K562 (cell line): ENCODE results near the gene DARS1. TPM values are rescaled to one million over a fixed set of nuclear protein-coding genes. Genes with fewer than 3 reads are reported as not detected.
A peak's percentile ranks its signal among the peaks of the same experiment; 100 is the strongest.

Experiments used
- ATAC-seq: fragments of 200-7000 bp; cut with Tn5 transposase; 3 replicates; pipeline ENCODE4 v1.9.1; 2020; ENCODE audit warnings: moderate library complexity
- BruUV-seq: library from RNA; stranded (reverse); fragments of 400-500 nt; replicated peaks from 2 replicates; lab custom pipeline; 2021; lab: Mats Ljungman, UMichigan
- CTCF ChIA-PET: fragments of 300-600 bp; formaldehyde crosslinking; extraction: SDS; loops from one replicate; lab custom pipeline; 2021; ENCODE audit warnings: low intra/inter-chr PET ratio; lab: Yijun Ruan, JAX
- POLR2A ChIA-PET: fragments of 300-600, 350-650 bp; sonication (Branson Sonifier 250); formaldehyde crosslinking; extraction: SDS; loops from one replicate; lab custom pipeline; 2021; ENCODE audit warnings: antibody characterized with exemption, inconsistent platforms; lab: Yijun Ruan, JAX
- DNase-seq, 4 experiments: peaks; one replicate each; pipeline versions ENCODE4 v3.0.0 to v3.0.0-alpha.2; 2011 to 2018; ENCODE audit warnings: low spot score in 3 of 4, mixed read lengths in 3 of 4; ENCODE audit errors: extremely low read depth in 1 of 4
- FAIRE-seq: peaks from 2 replicates; lab custom pipeline; 2011; peaks lifted over from hg19 to GRCh38; lab: Jason Lieb, UNC
- H2AFZ ChIP-seq: 2 replicates; pipeline ENCODE4 v1.6.0; 2011; ENCODE audit warnings: low read depth, low read length, control low read depth, inconsistent platforms
- H3K27ac ChIP-seq: fragments of 200-600 bp; 3 replicates; pipeline ENCODE4 v1.8.0; 2011; ENCODE audit warnings: low read depth, mild to moderate bottlenecking, control low read depth, inconsistent platforms, low read length, moderate library complexity, mixed read lengths; ENCODE audit errors: extremely low read depth
- H3K27me3 ChIP-seq, 2 experiments: fragments of 300-600 bp in 1 of 2; 2 replicates in 1 of 2; 3 replicates in 1 of 2; pipeline versions ENCODE4 v1.6.0 to v1.8.0; 2011; ENCODE audit warnings: inconsistent platforms in 2 of 2, low read length in 2 of 2, mild to moderate bottlenecking in 1 of 2, mixed read lengths in 1 of 2, moderate library complexity in 1 of 2; ENCODE audit not compliant: control insufficient read depth in 2 of 2, insufficient read depth in 2 of 2
- H3K36me3 ChIP-seq: fragments of 300-600 bp; 3 replicates; pipeline ENCODE4 v1.8.0; 2011; ENCODE audit warnings: mild to moderate bottlenecking, low read length, inconsistent platforms; ENCODE audit not compliant: control insufficient read depth, insufficient read depth
- H3K4me1 ChIP-seq, 2 experiments: fragments of 200-600 bp in 1 of 2; replicated peaks in 1 of 2; 2 replicates in 1 of 2; 3 replicates in 1 of 2; pipeline versions ENCODE4 v1.5.1 to v1.8.0; 2011; ENCODE audit warnings: inconsistent platforms in 2 of 2, low read length in 2 of 2, mild to moderate bottlenecking in 1 of 2, mixed read lengths in 1 of 2, moderate library complexity in 1 of 2; ENCODE audit not compliant: control insufficient read depth in 2 of 2, insufficient read depth in 2 of 2
- H3K4me2 ChIP-seq: 2 replicates; pipeline ENCODE4 v1.6.1; 2011; ENCODE audit warnings: low read length, control low read depth, inconsistent platforms, mixed read lengths; ENCODE audit not compliant: insufficient read depth
- H3K4me3 ChIP-seq: fragments of 200-600 bp; sonication (generic), shearing (Covaris generic); 2 replicates; pipeline ENCODE4 v1.5.1; 2016; ENCODE audit warnings: control low read depth, inconsistent platforms
- H3K79me2 ChIP-seq: fragments of 200-600 bp; 3 replicates; pipeline ENCODE4 v1.8.0; 2011; ENCODE audit warnings: low read length, inconsistent platforms; ENCODE audit not compliant: control insufficient read depth, insufficient read depth
- H3K9ac ChIP-seq, 2 experiments: 2 replicates each; pipeline versions ENCODE4 v1.6.0 to v1.6.1; 2011; ENCODE audit warnings: low read depth in 2 of 2, low read length in 2 of 2, control low read depth in 1 of 2, inconsistent platforms in 1 of 2, mild to moderate bottlenecking in 1 of 2, mixed read lengths in 1 of 2; ENCODE audit not compliant: insufficient read depth in 1 of 2
- H3K9me1 ChIP-seq: one replicate; pipeline ENCODE4 v1.6.0; 2011; ENCODE audit warnings: inconsistent platforms, mild to moderate bottlenecking, low read length, moderate library complexity; ENCODE audit not compliant: control insufficient read depth, insufficient read depth
- H3K9me3 ChIP-seq: replicated peaks from 2 replicates; pipeline ENCODE4 v1.5.1; 2011; ENCODE audit warnings: low read depth, low read length, inconsistent platforms; ENCODE audit not compliant: control insufficient read depth, insufficient read depth
- H4K20me1 ChIP-seq: replicated peaks from 2 replicates; pipeline ENCODE4 v1.6.1; 2011; ENCODE audit warnings: low read length, inconsistent platforms, mixed read lengths; ENCODE audit not compliant: control insufficient read depth, insufficient read depth
- NFRKB ChIP-seq: fragments of 450-650 bp; IDR thresholded peaks from 2 replicates; pipeline ENCODE4 v1.6.1; 2016; ENCODE audit warnings: low read depth
- TAL1 ChIP-seq: fragments of 450-650 bp; IDR thresholded peaks from 2 replicates; pipeline ENCODE4 v1.6.1; 2016; ENCODE audit warnings: mild to moderate bottlenecking
- TEAD4 ChIP-seq, 2 experiments: sonication (generic) in 1 of 2; formaldehyde crosslinking in 1 of 2; IDR thresholded peaks; 2 replicates each; pipeline versions ENCODE4 v1.6.1 to v1.8.0; 2012 to 2022; ENCODE audit warnings: borderline replicate concordance in 1 of 2, inconsistent platforms in 1 of 2, low read length in 1 of 2, mild to moderate bottlenecking in 1 of 2, missing genetic modification reagents in 1 of 2
- WGBS: fragments of 100-300 bp; shearing (Covaris generic); methylation state at CpG from one replicate; pipeline ENCODE4 v1.1.6; 2016; ENCODE audit warnings: low coverage, mixed read lengths; ENCODE audit not compliant: insufficient coverage; ENCODE audit errors: missing lambda C conversion rate; 5-methylcytosine and 5-hydroxymethylcytosine counted together
- in situ Hi-C: fragments of 300-500 bp; cut with MboI; formaldehyde crosslinking; loops from 4 replicates; pipeline ENCODE4 v1.15.0; 2018; ENCODE audit warnings: inconsistent platforms, mixed read lengths
- intact Hi-C: fragments of 100-400 bp; cut with micrococcal nuclease; formaldehyde crosslinking; loops from 2 replicates; pipeline ENCODE4 v1.14.2; 2022
- polyA plus RNA-seq, 8 experiments: library from polyadenylated mRNA; depleted of rRNA in 4 of 8; stranded (reverse) in 5 of 8; unstranded in 3 of 8; fragments of >200 nt; fragmentation: Nextera tagmentation in 2 of 8; fragmentation: Illumina TruSeq in 1 of 8; extraction: Ambion mirVana in 2 of 8; extraction: Trizol in 1 of 8; gene quantifications; 2 replicates each; pipeline versions ENCODE4 v1.2.1 to v1.2.3, GENCODE V29; 2011 to 2014; ENCODE audit warnings: inconsistent platforms in 1 of 8, missing spikeins in 1 of 8
- total RNA-seq, 7 experiments: library from RNA; depleted of rRNA in 6 of 7; stranded (reverse); fragments of >200 nt in 6 of 7; fragmentation: Illumina TruSeq in 2 of 7; extraction: Trizol in 2 of 7; gene quantifications; 2 replicates each; pipeline versions ENCODE4 v1.2.1 to v1.2.3, GENCODE V29; 2011 to 2021; ENCODE audit warnings: low replicate concordance in 1 of 7
- TF ChIP-seq, protein P1 (sequence below): fragments of 250-450 bp; sonication (Bioruptor Pico); IDR thresholded peaks from 2 replicates; pipeline ENCODE4 v1.5.1; 2021; ENCODE audit warnings: mild to moderate bottlenecking
- TF ChIP-seq, protein P2 (sequence below): fragments of 450-650 bp; IDR thresholded peaks from 2 replicates; pipeline ENCODE4 v1.6.1; 2016

DARS1 gene
- total and polyA plus RNA-seq, 9 of the 15 experiments (the other 6 are each of a cell fraction or from before 2014, with no cell fraction given) = 91.5 to 239 (median 98.0) TPM

DNA sequence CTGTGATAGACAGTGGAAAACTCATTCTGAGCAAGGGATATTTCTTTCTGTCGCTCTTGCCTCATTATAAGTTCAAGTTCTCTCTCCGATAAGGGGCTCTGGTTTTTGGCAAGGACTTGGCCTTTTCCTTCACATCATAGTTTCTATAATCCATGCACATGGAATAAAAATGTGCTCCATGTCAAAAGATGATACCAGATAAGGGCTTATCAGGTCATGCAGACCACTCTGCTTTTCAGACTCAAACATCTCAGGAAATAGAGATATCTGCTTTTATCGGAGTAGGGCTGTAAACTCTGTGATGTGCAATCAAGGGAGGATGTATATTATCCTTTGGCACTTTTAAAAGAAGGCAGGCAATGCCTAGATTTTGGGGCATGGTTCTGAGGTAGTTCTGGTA lies 45.0 kb upstream of the DARS1 start:
- H2AFZ ChIP-seq = no peak overlapping the region
- H3K4me2 ChIP-seq = no peak overlapping the region
- no peaks in the 10 kb centered on the region for H3K9me1 ChIP-seq
- no peak for DNase-seq
- TF ChIP-seq TAL1 = peak; percentile 44
- TF ChIP-seq TEAD4 (IDR thresholded peaks at IDR 0.05; ENCODE audit: low read length) = peak; percentile 6; the same call in 1 of the 2 replicates
- TF ChIP-seq TEAD4 (CRISPR knock-in tag; IDR thresholded peaks at IDR 0.05; ENCODE audit: borderline replicate concordance) = no peak
- TF ChIP-seq, protein P1, sequence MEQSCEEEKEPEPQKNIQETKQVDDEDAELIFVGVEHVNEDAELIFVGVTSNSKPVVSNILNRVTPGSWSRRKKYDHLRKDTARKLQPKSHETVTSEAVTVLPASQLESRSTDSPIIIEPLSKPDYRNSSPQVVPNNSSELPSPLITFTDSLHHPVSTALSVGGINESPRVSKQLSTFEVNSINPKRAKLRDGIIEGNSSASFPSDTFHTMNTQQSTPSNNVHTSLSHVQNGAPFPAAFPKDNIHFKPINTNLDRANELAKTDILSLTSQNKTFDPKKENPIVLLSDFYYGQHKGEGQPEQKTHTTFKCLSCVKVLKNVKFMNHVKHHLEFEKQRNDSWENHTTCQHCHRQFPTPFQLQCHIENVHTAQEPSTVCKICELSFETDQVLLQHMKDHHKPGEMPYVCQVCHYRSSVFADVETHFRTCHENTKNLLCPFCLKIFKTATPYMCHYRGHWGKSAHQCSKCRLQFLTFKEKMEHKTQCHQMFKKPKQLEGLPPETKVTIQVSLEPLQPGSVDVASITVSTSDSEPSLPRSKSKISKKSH (CRISPR knock-in tag) = no peak
- TF ChIP-seq NFRKB = no peak
- TF ChIP-seq, protein P2, sequence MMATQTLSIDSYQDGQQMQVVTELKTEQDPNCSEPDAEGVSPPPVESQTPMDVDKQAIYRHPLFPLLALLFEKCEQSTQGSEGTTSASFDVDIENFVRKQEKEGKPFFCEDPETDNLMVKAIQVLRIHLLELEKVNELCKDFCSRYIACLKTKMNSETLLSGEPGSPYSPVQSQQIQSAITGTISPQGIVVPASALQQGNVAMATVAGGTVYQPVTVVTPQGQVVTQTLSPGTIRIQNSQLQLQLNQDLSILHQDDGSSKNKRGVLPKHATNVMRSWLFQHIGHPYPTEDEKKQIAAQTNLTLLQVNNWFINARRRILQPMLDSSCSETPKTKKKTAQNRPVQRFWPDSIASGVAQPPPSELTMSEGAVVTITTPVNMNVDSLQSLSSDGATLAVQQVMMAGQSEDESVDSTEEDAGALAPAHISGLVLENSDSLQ = 0 out of 2 replicates have a peak, but pooled peaks have one; percentile 10
- no peak overlapping the region for H3K9ac ChIP-seq
- peaks cover 0 to 4% of the 10 kb centered on the region in 2 experiments; a peak in 2 of 5 replicates for H3K4me1 ChIP-seq
- no peaks in the 10 kb centered on the region for H3K36me3 ChIP-seq
- H3K9me3 ChIP-seq = no peaks in the 10 kb centered on the region
- H3K4me3 ChIP-seq = no peak overlapping the region
- FAIRE-seq = no peak
- no peak overlapping the region for H3K27ac ChIP-seq
- no TSS peak for BruUV-seq
- no peaks in the 10 kb centered on the region for H4K20me1 ChIP-seq
- in situ Hi-C loops = no loop called here
- WGBS = 0% methylated on average over 3 of the region's 3 CpGs
- H3K79me2 ChIP-seq = no peaks in the 10 kb centered on the region
- intact Hi-C loops = no loop called here
- CTCF ChIA-PET = no interaction called here
- H3K27me3 ChIP-seq = peaks cover 12 to 13% of the 10 kb centered on the region in 2 experiments
- POLR2A ChIA-PET = interaction anchor here (1.5 kb wide), 1 partner anchor 10 kb away, joined by 4 read pairs; no protein-coding TSS in a partner anchor
- no peak for ATAC-seq
